GM18861 (cell line): ENCODE results near the gene CFAP54.

ENCODE experiments used
- ATAC-seq: cut with Tn5 transposase; IDR thresholded peaks from one replicate; pipeline ENCODE4 v1.9.1; 2021; ENCODE audit not compliant: unreplicated experiment

Gene CFAP54

DNA sequence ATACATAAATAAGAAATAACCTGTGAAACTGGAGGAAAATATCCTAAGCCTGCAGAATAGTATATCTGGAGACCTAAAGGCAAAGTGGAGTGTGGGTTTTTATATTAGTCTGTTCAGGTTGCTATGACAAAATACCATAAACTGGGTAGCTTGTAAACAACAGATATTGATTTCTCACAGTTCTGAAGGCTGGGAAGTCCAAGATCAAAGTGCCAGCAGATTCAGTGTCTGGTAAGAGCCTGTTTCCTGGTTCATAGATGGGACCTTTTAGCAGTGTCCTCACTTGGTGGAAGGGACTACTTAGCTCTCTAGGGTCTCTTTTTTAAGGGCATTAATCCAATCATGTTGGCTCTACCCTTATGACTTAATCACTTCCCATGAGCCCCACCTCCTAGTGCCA is 392.2 kb downstream of the CFAP54 start:
- ATAC-seq: no peak

DNA sequence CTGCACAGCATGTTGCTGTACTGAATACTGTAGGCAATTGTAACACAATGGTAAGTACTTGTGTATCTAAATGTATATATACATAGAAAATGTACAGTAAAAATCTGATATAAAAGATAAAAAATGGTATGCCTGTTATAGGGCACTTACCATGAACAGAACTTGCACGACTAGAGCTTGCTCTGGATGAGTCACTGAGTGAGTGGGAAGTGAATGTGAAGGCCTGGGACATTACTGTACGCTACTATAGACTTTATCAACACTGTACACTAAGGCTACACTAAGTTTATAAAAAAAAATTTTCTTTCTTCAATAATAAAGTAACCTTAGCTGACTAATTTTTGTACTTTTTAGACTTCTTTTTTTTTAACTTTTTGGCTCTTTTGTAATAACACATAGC is 393.5 kb downstream of the CFAP54 start:
- ATAC-seq: no peak

DNA sequence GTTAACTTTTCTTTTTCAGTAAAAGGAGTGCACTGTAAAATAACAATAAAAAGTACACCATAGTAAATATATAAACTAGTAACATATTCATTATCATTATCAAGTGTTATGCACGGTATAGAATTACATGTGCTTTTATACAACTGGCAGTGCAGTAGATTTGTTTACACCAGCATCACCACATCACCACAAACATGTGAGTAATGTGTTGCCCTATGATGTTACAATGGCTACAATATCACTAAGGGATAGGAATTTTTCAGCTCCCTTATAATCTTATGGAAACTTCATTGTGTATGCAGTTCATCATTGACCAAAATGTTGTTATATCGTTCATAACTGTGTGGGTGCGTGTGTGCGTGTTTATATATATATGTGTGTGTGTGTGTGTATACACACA is 394.2 kb downstream of the CFAP54 start:
- no peak for ATAC-seq

DNA sequence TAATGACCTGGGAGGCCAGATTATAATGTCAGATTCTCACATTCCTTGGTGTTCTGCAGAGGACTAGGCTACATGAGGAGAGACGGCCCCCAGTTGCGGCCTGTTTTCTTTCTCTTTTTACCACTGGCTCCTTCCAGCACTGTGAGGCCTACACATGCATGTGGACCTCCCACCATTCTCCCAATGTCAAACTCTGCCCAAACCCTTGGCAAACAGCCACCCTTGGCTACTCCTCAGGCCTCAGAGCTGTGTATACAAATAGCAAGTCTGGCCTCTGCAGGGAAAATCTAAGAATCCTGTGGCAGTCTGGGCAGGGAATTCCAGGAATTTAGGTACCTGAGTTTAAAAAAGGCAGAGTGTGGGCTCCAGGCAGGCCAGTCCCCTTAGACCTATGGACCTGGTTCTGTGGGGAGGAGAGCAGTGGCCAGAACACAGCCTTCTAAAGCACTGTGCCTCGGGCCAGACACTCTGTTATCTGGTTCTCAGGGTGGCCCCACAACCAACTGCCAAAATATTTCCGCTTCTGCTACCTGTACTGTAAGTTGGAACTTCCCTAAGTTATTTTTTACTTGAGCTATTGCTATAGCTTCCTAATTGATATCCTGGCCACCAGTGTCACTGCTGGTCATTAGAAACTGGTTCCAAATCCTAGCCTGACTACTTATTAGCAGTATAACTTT is 397.8 kb downstream of the CFAP54 start:
- ATAC-seq: no peak

DNA sequence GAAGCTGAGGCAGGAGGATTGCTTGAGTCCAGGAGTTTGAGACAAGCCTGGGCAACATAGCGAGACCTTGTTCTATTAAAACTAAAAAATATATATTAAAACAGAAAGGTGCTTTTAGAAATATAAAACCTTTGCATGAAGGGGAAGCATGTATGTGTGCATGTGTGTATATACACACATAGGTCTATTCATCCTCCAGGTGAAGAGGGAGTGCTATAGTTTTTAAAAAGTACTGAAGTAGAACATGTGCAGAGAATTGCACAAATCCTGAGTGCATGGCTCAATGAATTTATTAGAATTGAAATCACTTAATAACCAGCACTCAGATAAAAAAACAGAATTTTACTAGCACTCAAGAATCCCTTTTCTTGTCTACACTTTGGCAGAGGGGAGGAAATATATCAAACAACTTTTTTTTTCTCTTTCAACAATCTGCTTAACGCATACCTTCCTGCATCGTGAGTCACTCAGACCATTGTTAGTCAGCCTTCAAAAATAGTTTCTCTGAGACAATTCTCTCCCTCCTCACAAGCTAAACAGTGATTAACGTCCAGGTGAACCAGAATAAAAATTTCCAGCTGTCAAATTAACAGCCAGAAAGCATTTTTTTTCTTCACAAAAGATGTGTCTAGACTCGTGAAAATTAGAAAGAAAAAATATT is 400.0 kb downstream of the CFAP54 start:
- no peak for ATAC-seq

DNA sequence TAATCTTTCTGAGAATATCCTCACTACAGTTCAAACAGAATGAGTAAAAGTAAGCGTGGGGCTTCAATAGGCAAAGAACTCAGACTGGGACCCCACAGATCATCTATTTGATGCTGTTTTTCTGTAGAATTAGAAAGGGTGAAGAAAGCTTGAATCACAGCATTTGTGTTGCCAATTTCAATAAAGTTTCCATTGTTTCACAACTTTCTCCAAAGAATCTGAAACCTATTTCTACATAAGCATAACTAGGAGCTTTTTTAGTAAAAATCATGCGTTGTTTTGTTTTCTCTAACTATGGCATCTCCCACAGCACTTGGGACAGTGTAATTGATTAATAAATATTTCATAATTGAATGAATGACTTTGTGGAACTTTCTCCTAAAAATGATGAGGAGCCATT is 401.0 kb downstream of the CFAP54 start:
- ATAC-seq: no peak

DNA sequence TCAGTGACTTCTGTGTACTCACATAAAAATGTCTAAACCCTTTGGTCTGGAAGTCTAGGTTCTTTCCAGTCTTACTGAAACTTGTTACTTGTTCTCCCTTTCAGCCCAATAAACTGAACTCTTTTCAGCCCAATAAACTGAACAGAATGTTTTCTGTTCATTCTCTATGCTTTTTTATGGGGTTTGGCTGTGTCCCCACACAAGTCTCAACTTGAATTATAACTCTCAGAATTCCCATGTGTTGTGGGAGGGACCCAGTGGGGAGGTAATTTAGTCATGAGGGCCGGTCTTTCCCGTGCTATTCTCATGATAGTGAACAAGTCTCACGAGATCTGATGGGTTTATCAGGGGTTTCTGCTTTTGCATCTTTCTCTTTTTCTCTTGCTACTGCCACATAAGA is 402.7 kb downstream of the CFAP54 start:
- ATAC-seq: no peak

DNA sequence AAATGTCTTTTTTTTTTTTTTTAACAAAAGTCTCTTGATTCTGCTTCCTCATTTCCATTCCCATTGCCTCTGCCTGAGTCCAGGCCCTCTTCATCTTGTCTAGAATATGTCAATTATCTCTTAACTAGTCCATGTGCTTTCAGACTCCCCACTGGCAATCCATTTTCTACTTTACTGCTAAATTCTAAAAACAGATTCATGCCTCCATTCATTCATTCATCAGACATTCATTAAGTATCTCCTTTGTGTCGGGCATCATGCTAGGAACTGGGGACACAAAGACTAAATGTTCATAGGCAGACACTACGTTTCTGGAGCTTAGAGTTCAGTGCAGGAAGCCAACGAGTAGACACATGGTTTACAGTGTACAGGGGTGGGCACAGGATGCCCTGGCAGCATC is 408.0 kb downstream of the CFAP54 start:
- no peak for ATAC-seq

DNA sequence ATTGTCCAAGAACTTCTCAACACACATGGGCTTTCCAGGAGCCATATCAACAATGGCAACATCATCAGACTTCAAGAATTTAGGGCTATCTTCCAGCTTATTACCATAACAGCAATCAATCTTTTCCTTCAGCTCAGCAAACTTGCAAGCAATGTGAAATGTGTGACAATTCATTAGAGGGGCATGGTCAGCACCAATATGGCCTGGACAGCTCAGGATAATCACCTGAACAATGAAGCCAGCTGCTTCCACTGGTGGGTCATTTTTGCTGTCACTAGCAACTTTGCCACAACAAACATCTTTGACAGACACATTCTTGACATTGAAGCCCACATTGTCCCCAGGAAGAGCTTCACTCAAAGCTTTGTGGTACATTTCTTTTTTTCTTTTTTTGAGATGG is 411.8 kb downstream of the CFAP54 start:
- ATAC-seq: no peak

DNA sequence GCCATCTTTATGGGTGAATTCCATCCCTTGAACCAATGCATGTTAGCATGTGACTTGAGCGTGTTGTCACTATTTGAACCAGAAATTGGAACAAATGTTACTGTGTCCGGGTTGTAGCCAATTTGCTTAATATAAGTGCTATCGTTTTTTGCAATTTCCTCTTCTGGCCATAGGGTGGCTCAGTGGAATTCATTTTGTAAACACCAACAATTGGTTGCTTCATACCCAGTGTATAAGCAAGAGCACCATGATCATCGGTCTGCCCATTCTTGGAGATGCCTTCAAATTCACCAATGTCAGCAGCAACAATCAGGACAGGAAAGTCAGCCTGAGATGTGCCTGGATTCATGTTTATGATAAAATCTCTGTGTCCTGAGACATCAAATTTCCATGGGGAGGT is 412.7 kb downstream of the CFAP54 start:
- ATAC-seq: no peak

DNA sequence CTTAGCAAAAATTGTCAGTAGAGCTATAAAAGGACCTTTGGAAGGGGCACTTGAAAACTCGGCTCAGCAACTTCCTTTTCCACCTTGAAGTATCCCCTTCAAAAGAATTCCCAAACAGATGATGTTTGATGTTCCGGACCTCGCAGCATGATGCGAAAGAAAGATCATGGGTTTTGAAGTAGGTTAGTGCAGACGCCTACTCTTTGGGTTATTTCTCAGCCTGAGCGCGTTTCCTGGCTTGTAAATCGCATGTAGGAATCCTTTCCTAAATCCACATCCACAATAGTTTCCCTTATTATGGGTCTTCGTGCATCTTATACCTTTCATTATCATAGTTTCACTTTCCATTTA is 417.1 kb downstream of the CFAP54 start:
- no peak for ATAC-seq

DNA sequence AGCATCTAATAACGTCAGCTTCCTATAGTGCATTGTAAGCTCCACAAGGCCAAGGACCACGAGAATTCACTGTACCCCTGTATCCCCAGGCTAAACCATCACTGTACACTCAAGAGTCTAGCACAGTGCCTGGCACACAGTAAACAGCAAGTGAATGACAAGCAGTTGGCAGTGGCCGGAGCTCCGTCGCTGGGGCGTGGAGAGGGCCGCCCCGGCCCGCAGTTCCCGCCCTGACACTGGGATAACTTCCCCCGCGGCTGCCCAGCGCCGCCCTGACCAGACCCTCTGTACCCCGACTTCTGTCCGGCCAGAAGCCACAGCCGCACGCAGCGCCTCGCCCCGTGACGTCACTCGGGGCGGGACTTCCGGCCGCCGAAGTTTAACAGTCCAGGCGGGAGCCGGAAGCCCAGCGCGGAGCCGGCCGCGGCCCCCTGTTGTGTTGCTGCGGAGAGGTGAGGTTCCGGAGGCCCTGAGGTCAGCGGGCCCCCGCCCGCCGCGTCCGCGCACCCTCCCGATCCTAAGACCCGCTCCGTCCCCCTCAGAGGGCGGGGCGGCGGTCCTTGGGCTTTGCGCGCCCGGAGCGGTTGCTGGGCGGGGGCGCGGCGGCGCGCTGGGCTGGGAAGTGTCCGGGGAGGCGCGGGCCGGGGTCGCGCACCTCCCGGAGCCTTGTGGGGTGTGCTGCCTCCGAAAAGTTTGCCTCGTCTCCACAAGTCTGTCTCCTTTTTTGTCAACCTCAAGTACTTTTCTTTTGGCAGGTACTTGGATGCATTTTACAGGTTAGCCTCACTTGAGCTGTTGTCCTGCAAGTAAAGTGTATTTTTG is 417.7 kb downstream of the CFAP54 start, which contains the start of gene NEDD1:
TSS of gene NEDD1 (plus strand) at position 409 of the 822 bp plus-strand sequence. CDS start 2,503 bp downstream, outside the sequence.
- ATAC-seq: peak; percentile 91

DNA sequence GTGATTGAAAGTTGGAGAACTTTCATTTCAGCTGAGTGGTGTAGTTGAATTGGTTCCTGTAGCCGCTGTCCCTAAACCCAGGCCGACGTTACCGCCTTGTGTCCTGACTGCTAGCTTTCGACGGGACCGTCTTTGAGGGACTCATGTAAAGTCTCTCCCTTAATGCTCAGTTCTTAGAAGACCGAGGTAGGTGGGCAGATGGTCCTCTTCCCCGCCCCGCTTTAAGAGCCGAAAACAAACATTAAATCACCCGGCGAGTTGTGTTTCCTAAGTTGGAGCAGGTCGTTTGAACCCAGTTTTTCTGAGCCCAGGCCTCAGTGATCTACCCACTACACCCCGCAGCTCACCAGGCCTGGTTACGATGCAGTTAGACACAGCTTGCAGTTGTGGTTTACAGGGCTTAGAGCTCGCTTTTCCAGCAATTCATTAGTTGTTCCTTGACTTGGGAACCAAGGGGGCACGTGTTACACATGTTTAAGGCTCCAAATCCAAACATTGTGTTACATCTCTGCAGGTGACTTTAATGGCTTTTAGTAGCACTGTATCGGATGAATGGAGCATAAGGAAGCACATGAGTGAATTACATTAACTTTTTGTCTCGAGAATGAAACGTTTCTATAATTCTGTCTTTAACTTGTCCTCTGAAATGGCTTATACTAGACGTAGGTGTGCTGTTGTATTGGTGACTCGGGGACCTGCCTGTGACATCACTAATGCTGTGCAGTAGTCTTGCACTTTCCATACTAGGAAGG is 418.5 kb downstream of the CFAP54 start:
- ATAC-seq: peak; percentile 5

DNA sequence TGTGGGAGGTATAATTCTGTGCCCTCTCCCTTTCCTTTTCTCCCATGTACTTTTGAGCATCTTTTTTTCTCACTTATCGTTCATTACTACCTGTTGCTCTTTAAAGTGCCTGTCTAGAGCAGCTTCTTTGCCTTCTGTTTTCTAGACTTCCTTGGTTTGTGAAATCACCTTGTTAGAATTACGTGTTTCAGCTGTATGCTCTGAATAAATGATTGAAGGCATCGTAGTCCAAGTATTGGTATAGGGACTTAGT is 419.0 kb downstream of the CFAP54 start:
- ATAC-seq: no peak

DNA sequence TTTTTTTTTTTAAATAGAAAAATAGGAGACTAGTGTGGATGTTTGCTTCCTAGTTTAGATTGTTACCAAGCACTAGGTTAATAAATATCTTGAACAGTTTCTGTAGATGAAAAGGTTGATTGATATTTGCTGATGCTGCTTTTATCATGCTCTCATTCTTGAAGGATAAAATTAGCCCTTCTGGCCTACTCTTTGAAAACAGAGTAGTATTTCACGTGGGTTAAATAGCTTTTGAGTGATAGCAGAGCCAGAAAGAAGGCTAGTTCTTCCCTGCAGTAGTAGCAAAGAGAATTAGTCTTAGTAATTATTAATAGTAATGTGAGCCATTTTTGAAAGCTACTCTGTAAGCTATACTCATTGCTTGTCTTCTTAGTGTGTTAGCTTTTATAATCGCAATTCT is 422.9 kb downstream of the CFAP54 start:
- ATAC-seq: no peak

DNA sequence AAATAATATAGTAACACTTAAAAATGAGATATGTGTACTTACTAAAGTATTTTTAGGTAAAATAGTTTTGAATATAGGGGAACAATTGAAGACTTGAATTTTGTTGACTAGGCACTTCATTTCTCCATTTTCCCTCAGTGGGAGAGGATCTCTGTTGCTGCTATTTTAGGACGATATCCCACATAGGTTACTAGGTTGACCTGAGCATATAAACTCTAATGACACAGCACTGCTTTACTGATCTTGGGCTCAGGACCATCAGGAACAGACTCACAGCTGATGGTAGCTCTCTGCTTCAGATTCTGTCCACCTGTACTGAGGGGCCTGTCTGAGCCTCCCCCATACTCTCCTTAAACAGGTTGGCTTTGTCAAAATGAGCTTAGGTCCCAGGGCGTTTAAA is 423.6 kb downstream of the CFAP54 start:
- ATAC-seq: no peak

DNA sequence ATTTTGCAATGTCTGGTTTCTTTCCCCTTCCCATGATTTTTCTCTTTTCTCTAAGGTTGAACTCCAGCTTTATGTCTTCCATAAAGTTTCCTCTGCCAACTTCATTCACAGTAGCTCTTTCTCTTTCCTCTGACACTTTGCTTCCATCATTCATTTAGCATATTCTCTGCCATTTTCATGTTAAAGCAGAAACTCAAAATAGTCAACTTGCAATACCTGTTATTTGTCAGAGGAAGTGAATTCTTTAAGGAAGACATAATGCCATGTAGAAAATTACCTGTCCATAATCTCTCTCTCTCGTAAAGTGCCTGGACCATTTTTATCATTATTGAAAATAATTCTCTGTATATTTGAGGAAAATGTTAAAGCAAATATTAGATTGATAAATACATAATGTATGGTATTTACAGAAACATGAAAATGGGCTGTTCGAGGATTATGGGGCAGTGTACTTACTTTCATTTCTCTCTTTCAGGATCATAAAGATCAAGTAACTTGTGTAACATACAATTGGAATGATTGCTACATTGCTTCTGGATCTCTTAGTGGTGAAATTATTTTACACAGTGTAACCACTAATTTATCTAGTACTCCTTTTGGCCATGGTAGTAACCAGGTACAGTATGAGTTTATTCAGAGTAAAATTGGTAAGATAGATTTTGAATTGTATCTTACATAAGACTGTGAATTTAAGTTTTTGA is 430.3 kb downstream of the CFAP54 start:
- ATAC-seq: no peak
